Measurements from ENCODE around the gene AGR2.

AGR2 gene

DNA sequence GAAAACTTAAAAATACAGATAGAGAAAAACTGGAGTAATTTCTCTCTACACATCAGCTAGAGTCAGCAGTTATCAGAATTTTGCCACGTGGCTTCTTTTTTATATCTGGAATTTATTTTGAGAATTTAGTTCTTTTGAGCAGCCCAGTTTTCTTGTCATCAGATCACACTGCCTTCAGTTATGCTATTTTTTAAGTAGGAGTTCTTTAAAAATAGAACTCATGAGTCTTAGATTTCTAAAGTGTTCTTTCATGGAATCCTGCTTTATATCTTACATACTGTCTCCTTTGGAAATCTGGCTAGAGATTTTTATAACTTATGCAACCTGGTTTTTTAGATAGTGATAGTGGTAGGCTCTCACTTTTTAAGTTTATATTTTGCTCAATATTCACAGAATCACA, 24.2 kb downstream of the AGR2 start:
- no peaks in the 10 kb centered on the region for H3K9me2 ChIP-seq (ENCODE audit: low read depth, low read length)
- no peak overlapping the region for H3K4me3 ChIP-seq (ENCODE audit: low read depth, low read length, poor library complexity, severe bottlenecking)
- no peak overlapping the region for H2AFZ ChIP-seq (ENCODE audit: low read length)
- peaks cover 14% of the 10 kb centered on the region for H3K79me2 ChIP-seq (ENCODE audit: insufficient read depth, low read length)
- H3K4me1 ChIP-seq (ENCODE audit: insufficient read depth, low read length, severe bottlenecking), result peaks cover 35% of the 10 kb centered on the region
- no peaks in the 10 kb centered on the region for H3K27me3 ChIP-seq (ENCODE audit: insufficient read depth, low read length)
- no peak overlapping the region for H3K9ac ChIP-seq (ENCODE audit: low read length)
- peaks cover 5% of the 10 kb centered on the region; the same call in 1 of the 2 replicates for H3K36me3 ChIP-seq (ENCODE audit: insufficient read depth, low read length)
- TF ChIP-seq EZH2 (IDR thresholded peaks at IDR 0.05; ENCODE audit: borderline replicate concordance, low read length), result no peak
- TF ChIP-seq, protein P1, sequence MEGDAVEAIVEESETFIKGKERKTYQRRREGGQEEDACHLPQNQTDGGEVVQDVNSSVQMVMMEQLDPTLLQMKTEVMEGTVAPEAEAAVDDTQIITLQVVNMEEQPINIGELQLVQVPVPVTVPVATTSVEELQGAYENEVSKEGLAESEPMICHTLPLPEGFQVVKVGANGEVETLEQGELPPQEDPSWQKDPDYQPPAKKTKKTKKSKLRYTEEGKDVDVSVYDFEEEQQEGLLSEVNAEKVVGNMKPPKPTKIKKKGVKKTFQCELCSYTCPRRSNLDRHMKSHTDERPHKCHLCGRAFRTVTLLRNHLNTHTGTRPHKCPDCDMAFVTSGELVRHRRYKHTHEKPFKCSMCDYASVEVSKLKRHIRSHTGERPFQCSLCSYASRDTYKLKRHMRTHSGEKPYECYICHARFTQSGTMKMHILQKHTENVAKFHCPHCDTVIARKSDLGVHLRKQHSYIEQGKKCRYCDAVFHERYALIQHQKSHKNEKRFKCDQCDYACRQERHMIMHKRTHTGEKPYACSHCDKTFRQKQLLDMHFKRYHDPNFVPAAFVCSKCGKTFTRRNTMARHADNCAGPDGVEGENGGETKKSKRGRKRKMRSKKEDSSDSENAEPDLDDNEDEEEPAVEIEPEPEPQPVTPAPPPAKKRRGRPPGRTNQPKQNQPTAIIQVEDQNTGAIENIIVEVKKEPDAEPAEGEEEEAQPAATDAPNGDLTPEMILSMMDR (IDR thresholded peaks at IDR 0.05; ENCODE audit: low read length), result no peak
- H3K9me3 ChIP-seq (ENCODE audit: low read length), result no peaks in the 10 kb centered on the region
- peak overlapping the region; percentile 3 for H3K27ac ChIP-seq (ENCODE audit: low read depth, low read length, poor library complexity, severe bottlenecking)
- H4K20me1 ChIP-seq (ENCODE audit: insufficient read depth, low read length), result no peaks in the 10 kb centered on the region
- no peaks in the 10 kb centered on the region for H3F3A ChIP-seq (ENCODE audit: insufficient read depth, low read length)
- H3K4me2 ChIP-seq (ENCODE audit: low read length), result no peak overlapping the region

DNA sequence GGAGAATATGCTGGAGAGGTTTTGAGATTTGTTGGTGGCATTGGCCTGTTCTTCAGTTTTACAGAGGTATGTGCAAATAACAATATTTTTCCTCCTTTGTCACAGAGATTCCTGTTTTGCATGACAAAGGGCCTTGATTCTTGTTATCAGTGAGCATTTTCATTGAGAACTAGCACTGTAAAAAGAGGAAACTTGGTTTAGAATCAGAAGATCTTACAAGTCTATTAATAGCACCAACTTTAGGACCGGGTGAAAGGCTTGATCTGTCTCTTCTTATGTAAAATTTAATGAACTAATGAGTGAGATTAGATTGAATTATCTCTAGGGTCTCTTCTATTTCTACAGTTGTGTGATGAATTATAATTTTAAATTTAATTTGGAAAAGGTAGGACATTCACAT, 25.7 kb downstream of the AGR2 start:
- TF ChIP-seq, protein P1 (IDR thresholded peaks at IDR 0.05; ENCODE audit: low read length), result no peak
- TF ChIP-seq EZH2 (IDR thresholded peaks at IDR 0.05; ENCODE audit: borderline replicate concordance, low read length), result no peak
- no peak overlapping the region for H3K4me3 ChIP-seq (ENCODE audit: low read depth, low read length, poor library complexity, severe bottlenecking)
- no peaks in the 10 kb centered on the region for H3K9me3 ChIP-seq (ENCODE audit: low read length)
- H3K4me1 ChIP-seq (ENCODE audit: insufficient read depth, low read length, severe bottlenecking), result peaks cover 50% of the 10 kb centered on the region
- H3F3A ChIP-seq (ENCODE audit: insufficient read depth, low read length), result no peaks in the 10 kb centered on the region
- peaks cover 5% of the 10 kb centered on the region; the same call in 1 of the 2 replicates for H3K36me3 ChIP-seq (ENCODE audit: insufficient read depth, low read length)
- no peak overlapping the region for H2AFZ ChIP-seq (ENCODE audit: low read length)
- no peaks in the 10 kb centered on the region for H3K9me2 ChIP-seq (ENCODE audit: low read depth, low read length)
- no peaks in the 10 kb centered on the region for H4K20me1 ChIP-seq (ENCODE audit: insufficient read depth, low read length)
- H3K4me2 ChIP-seq (ENCODE audit: low read length), result no peak overlapping the region; the same call in 1 of the 2 replicates
- peak overlapping the region; percentile 9 for H3K27ac ChIP-seq (ENCODE audit: low read depth, low read length, poor library complexity, severe bottlenecking)
- H3K79me2 ChIP-seq (ENCODE audit: insufficient read depth, low read length), result peaks cover 23% of the 10 kb centered on the region
- no peaks in the 10 kb centered on the region for H3K27me3 ChIP-seq (ENCODE audit: insufficient read depth, low read length)
- no peak overlapping the region for H3K9ac ChIP-seq (ENCODE audit: low read length)

DNA sequence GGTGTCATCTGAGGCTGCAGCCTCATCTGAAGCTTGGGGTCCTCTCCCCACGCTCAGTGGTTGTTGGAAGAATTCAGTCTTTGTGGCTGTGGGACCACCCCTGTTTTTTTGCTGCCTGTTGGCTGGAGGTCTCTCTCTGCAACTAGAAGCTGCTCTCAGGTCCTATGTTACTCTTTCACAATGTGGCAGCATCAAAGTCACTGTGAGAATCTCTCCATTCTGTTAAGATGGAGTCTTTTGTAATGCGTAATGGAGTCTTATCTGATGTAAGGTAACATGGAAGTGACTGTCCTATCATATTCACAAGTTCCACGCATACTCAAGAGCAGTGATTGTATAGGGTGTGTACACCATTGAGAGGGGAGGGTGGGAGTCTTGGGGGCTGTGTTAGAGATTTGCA, 26.3 kb downstream of the AGR2 start:
- Histone ChIP-seq H3K27ac (ENCODE audit: low read depth, low read length, poor library complexity, severe bottlenecking) (peak overlapping the region; percentile 2), H3K27me3 (ENCODE audit: insufficient read depth, low read length) (no peaks in the 10 kb centered on the region), H3K4me1 (ENCODE audit: insufficient read depth, low read length, severe bottlenecking) (peaks cover 56% of the 10 kb centered on the region), H3F3A (ENCODE audit: insufficient read depth, low read length) (no peaks in the 10 kb centered on the region), H3K4me3 (ENCODE audit: low read depth, low read length, poor library complexity, severe bottlenecking) (no peak overlapping the region), H2AFZ (ENCODE audit: low read length) (no peak overlapping the region), H3K4me2 (ENCODE audit: low read length) (no peak overlapping the region; the same call in 1 of the 2 replicates), H3K9ac (ENCODE audit: low read length) (no peak overlapping the region), H3K9me3 (ENCODE audit: low read length) (no peaks in the 10 kb centered on the region), H3K9me2 (ENCODE audit: low read depth, low read length) (no peaks in the 10 kb centered on the region), H4K20me1 (ENCODE audit: insufficient read depth, low read length) (no peaks in the 10 kb centered on the region), H3K36me3 (ENCODE audit: insufficient read depth, low read length) (peaks cover 3% of the 10 kb centered on the region; the same call in 1 of the 2 replicates), H3K79me2 (ENCODE audit: insufficient read depth, low read length) (peaks cover 29% of the 10 kb centered on the region)
- no peak for TF ChIP-seq EZH2 (IDR thresholded peaks at IDR 0.05; ENCODE audit: borderline replicate concordance, low read length)
- TF ChIP-seq, protein P1 (IDR thresholded peaks at IDR 0.05; ENCODE audit: low read length), result no peak
